PC-3 (cell line): ENCODE results near the gene PAX5. TPM values are rescaled to one million over a fixed set of nuclear protein-coding genes. Genes with fewer than 3 reads are reported as not detected.

Experiments
- ATAC-seq: fragments of 200-7000 bp; cut with Tn5 transposase; 2 replicates; pipeline ENCODE4 v1.9.1; 2020; ENCODE audit warnings: mild to moderate bottlenecking, moderate library complexity
- BruUV-seq: library from RNA; stranded (reverse); fragments of 400-500 nt; replicated peaks from 2 replicates; lab custom pipeline; 2021; lab: Mats Ljungman, UMichigan
- CTCF ChIA-PET: fragments of 300-600 bp; sonication (Branson Sonifier 250); formaldehyde crosslinking; loops from one replicate; lab custom pipeline; 2022; ENCODE audit warnings: antibody characterized with exemption; lab: Charles Lee
- POLR2A ChIA-PET: fragments of 300-600 bp; sonication (Branson Sonifier 250); formaldehyde crosslinking; loops from one replicate; lab custom pipeline; 2022; ENCODE audit warnings: antibody characterized with exemption; ENCODE audit not compliant: unreplicated experiment; lab: Charles Lee
- DNase-seq: peaks from one replicate; pipeline ENCODE4 v3.0.0-alpha.2; 2015
- H2AFZ ChIP-seq: fragments of 300-600 bp; sonication (generic); 2 replicates; pipeline ENCODE4 v1.6.0; 2016; ENCODE audit warnings: antibody characterized with exemption, low read length
- H3F3A ChIP-seq: fragments of 300-600 bp; sonication (generic); one replicate; pipeline ENCODE4 v1.6.0; 2017; ENCODE audit warnings: antibody characterized with exemption, low read length, control low read depth, mild to moderate bottlenecking; ENCODE audit not compliant: unreplicated experiment
- H3K27ac ChIP-seq: fragments of 300-600 bp; sonication (generic); 2 replicates; pipeline ENCODE4 v1.5.1; 2016; ENCODE audit warnings: mild to moderate bottlenecking, low read length
- H3K27me3 ChIP-seq: fragments of 300-600 bp; sonication (generic); 2 replicates; pipeline ENCODE4 v1.6.1; 2016; ENCODE audit warnings: low read length, mixed read lengths
- H3K36me3 ChIP-seq: fragments of 300-600 bp; sonication (generic); 2 replicates; pipeline ENCODE4 v1.6.1; 2016; ENCODE audit warnings: low read depth, mixed run types, low read length, mixed read lengths
- H3K4me1 ChIP-seq: fragments of 300-600 bp; sonication (generic); 2 replicates; pipeline ENCODE4 v1.5.1; 2016; ENCODE audit warnings: low read length; ENCODE audit not compliant: insufficient read depth
- H3K4me2 ChIP-seq: fragments of 300-600 bp; sonication (generic); 2 replicates; pipeline ENCODE4 v1.6.0; 2016; ENCODE audit warnings: low read length
- H3K4me3 ChIP-seq: fragments of 300-600 bp; sonication (generic); 2 replicates; pipeline ENCODE4 v1.5.1; 2016; ENCODE audit warnings: mild to moderate bottlenecking, low read length, mixed read lengths
- H3K79me2 ChIP-seq: fragments of 300-600 bp; sonication (generic); 2 replicates; pipeline ENCODE4 v1.6.1; 2017; ENCODE audit warnings: low read length, mixed read lengths
- H3K9ac ChIP-seq: fragments of 300-600 bp; sonication (generic); 2 replicates; pipeline ENCODE4 v1.6.0; 2016; ENCODE audit warnings: mild to moderate bottlenecking, low read length
- H3K9me2 ChIP-seq: fragments of 300-600 bp; sonication (generic); replicated peaks from 2 replicates; pipeline ENCODE4 v1.6.1; 2016; ENCODE audit warnings: mixed run types, low read length, mixed read lengths
- H3K9me3 ChIP-seq: fragments of 300-600 bp; sonication (generic); 2 replicates; pipeline ENCODE4 v1.6.1; 2016; ENCODE audit warnings: low read length, mixed read lengths
- H4K20me1 ChIP-seq: fragments of 300-600 bp; sonication (generic); 2 replicates; pipeline ENCODE4 v1.6.1; 2016; ENCODE audit warnings: low read length, mixed read lengths
- CTCF ChIP-seq: fragments of 300-600 bp; sonication (generic); conservative IDR thresholded peaks from 2 replicates; pipeline ENCODE4 v1.5.1; 2017; ENCODE audit warnings: antibody characterized with exemption, low read depth, mild to moderate bottlenecking, low read length
- EZH2 ChIP-seq: fragments of 300-600 bp; sonication (generic); IDR thresholded peaks from one replicate; pipeline ENCODE4 v1.6.1; 2017; ENCODE audit warnings: antibody characterized with exemption, mild to moderate bottlenecking, low read length; ENCODE audit not compliant: unreplicated experiment
- EZH2phosphoT487 ChIP-seq: fragments of 300-600 bp; sonication (generic); IDR thresholded peaks from 2 replicates; pipeline ENCODE4 v1.6.1; 2018; ENCODE audit warnings: mild to moderate bottlenecking, antibody characterized with exemption, low read length, borderline replicate concordance
- intact Hi-C: fragments of 100-400 bp; cut with micrococcal nuclease; formaldehyde crosslinking; loops from 2 replicates; pipeline ENCODE4 v1.9.0; 2023
- total RNA-seq: library from RNA; depleted of rRNA; stranded (reverse); fragments of >200 nt; gene quantifications from 2 replicates; pipeline ENCODE4 v1.2.3, GENCODE V29; 2014

Gene PAX5
- total RNA-seq, 1 experiment from 2014 or later, result not detected

- peak; percentile 96 for DNase-seq
- TF ChIP-seq EZH2phosphoT487 (no peak), CTCF (no peak), EZH2 (no peak)
- Histone ChIP-seq H3K79me2 (no peaks in the 10 kb centered on the region), H4K20me1 (no peaks in the 10 kb centered on the region), H2AFZ (no peak overlapping the region), H3F3A (no peaks in the 10 kb centered on the region), H3K4me1 (peaks cover 45% of the 10 kb centered on the region), H3K9ac (peak overlapping the region; percentile 40; the same call in 1 of the 2 replicates), H3K36me3 (no peaks in the 10 kb centered on the region), H3K4me2 (peak overlapping the region; percentile 27; the same call in 1 of the 2 replicates), H3K9me3 (no peaks in the 10 kb centered on the region), H3K9me2 (no peaks in the 10 kb centered on the region), H3K27me3 (no peaks in the 10 kb centered on the region), H3K27ac (peak overlapping the region; percentile 90), H3K4me3 (no peak overlapping the region)
- peak; percentile 78 for ATAC-seq
- CTCF ChIA-PET, result no interaction called here
- no TSS peak for BruUV-seq
- POLR2A ChIA-PET, result no interaction called here
- intact Hi-C loops, result no loop called here
Observed at GRCh38 chr9:36924071-36924470, 110.0 kb downstream of the PAX5 start.

GRCh38 chr9:36923025-36923625 lies 110.9 kb downstream of the PAX5 start:
- intact Hi-C loops, result no loop called here
- Histone ChIP-seq H3K9me2 (no peaks in the 10 kb centered on the region), H3K9ac (no peak overlapping the region), H3K36me3 (no peaks in the 10 kb centered on the region), H3K9me3 (no peaks in the 10 kb centered on the region), H2AFZ (no peak overlapping the region), H3K4me3 (no peak overlapping the region), H3K79me2 (no peaks in the 10 kb centered on the region), H3F3A (no peaks in the 10 kb centered on the region), H3K4me1 (peaks cover 40% of the 10 kb centered on the region), H3K27me3 (no peaks in the 10 kb centered on the region), H3K4me2 (peak overlapping the region; percentile 41), H4K20me1 (no peaks in the 10 kb centered on the region), H3K27ac (peak overlapping the region; percentile 58)
- ChIA-PET POLR2A (no interaction called here), CTCF (no interaction called here)
- no TSS peak for BruUV-seq
- no peak for DNase-seq
- TF ChIP-seq CTCF (no peak), EZH2 (no peak), EZH2phosphoT487 (no peak)
- no peak for ATAC-seq

GRCh38 chr9:36922548-36922947 lies 111.5 kb downstream of the PAX5 start:
- POLR2A ChIA-PET, result no interaction called here
- H3K4me2 ChIP-seq, result peak overlapping the region; percentile 41; the same call in 1 of the 2 replicates

More at GRCh38 chr9:36922548-36922947, 111.5 kb downstream of the PAX5 start:
- DNase-seq, result peak; percentile 55
- Histone ChIP-seq H3K4me3 (no peak overlapping the region), H3K27me3 (no peaks in the 10 kb centered on the region), H4K20me1 (no peaks in the 10 kb centered on the region), H3K27ac (no peak overlapping the region), H3K9me3 (no peaks in the 10 kb centered on the region), H3K36me3 (no peaks in the 10 kb centered on the region), H3F3A (no peaks in the 10 kb centered on the region), H3K9ac (no peak overlapping the region), H3K9me2 (no peaks in the 10 kb centered on the region), H2AFZ (no peak overlapping the region), H3K4me1 (peaks cover 40% of the 10 kb centered on the region), H3K79me2 (no peaks in the 10 kb centered on the region)
- CTCF ChIA-PET, result no interaction called here
- TF ChIP-seq EZH2, result no peak
- TF ChIP-seq EZH2phosphoT487, result no peak
- no peak for TF ChIP-seq CTCF
- BruUV-seq, result no TSS peak
- peak; percentile 45 for ATAC-seq
- intact Hi-C loops, result no loop called here
